ENCODE results near the gene BCL11B.

- TF ChIP-seq EP300 (IDR thresholded peaks at IDR 0.05) = no peak
- no peak for TF ChIP-seq CTCF (IDR thresholded peaks at IDR 0.05)
- no peak for TF ChIP-seq POLR2AphosphoS5 (IDR thresholded peaks at IDR 0.05)
- no peak for TF ChIP-seq POLR2A (IDR thresholded peaks at IDR 0.05)
Measured at GRCh38 chr14:99263564-99264330, 8.2 kb downstream of the BCL11B start.

Data from upper lobe of left lung (tissue), 4 donors.